HEK293 (cell line): Measurements from ENCODE around the gene THSD7A.

Experiments used
- CTCF ChIA-PET: fragments of 350-600 bp; formaldehyde crosslinking; extraction: SDS; loops from one replicate; lab custom pipeline; 2021; ENCODE audit warnings: antibody characterized with exemption; lab: Yijun Ruan, JAX
- POLR2A ChIA-PET: fragments of 300-600 bp; formaldehyde crosslinking; extraction: SDS; loops from one replicate; lab custom pipeline; 2020; ENCODE audit warnings: antibody characterized with exemption, inconsistent platforms; lab: Yijun Ruan, JAX
- H3K27ac ChIP-seq: fragments of 200-500 bp; sonication (Bioruptor generic); 2 replicates; pipeline ENCODE4 v1.5.1; 2014; ENCODE audit warnings: low read depth, low read length, control low read depth, inconsistent platforms; ENCODE audit errors: extremely low read depth
- H3K36me3 ChIP-seq, 2 experiments: fragments of 200-500 bp in 1 of 2; sonication (Bioruptor generic) in 1 of 2; 1 replicate in 1 of 2; 2 replicates in 1 of 2; pipeline ENCODE4 v1.5.1; 2014 to 2017; ENCODE audit warnings: inconsistent platforms in 2 of 2, low read length in 2 of 2; ENCODE audit not compliant: control insufficient read depth in 2 of 2, insufficient read depth in 1 of 2
- H3K4me1 ChIP-seq: fragments of 200-500 bp; sonication (Bioruptor generic); 2 replicates; pipeline ENCODE4 v1.5.1; 2014; ENCODE audit warnings: mild to moderate bottlenecking, low read length, inconsistent platforms; ENCODE audit not compliant: control insufficient read depth, insufficient read depth
- H3K4me3 ChIP-seq: 2 replicates; pipeline ENCODE4 v1.5.1; 2011; ENCODE audit warnings: low read depth, mild to moderate bottlenecking, control low read depth, low read length, moderate library complexity
- H3K9me3 ChIP-seq: fragments of 200-500 bp; sonication (Bioruptor generic); 2 replicates; pipeline ENCODE4 v1.5.1; 2014; ENCODE audit warnings: low read depth, low read length, inconsistent platforms; ENCODE audit not compliant: control insufficient read depth, insufficient read depth
- BCL11B ChIP-seq: fragments of 450-650 bp; formaldehyde crosslinking; IDR thresholded peaks from 2 replicates; pipeline ENCODE4 v1.5.1; 2016; ENCODE audit warnings: low read depth, missing biosample characterization, missing genetic modification characterization
- GLI4 ChIP-seq: fragments of 450-650 bp; formaldehyde crosslinking; IDR thresholded peaks from 2 replicates; pipeline ENCODE4 v1.5.1; 2016; ENCODE audit warnings: missing biosample characterization, missing genetic modification characterization
- GLIS2 ChIP-seq: fragments of 450-650 bp; formaldehyde crosslinking; IDR thresholded peaks from 2 replicates; pipeline ENCODE4 v1.5.1; 2016; ENCODE audit warnings: missing biosample characterization, missing genetic modification characterization
- HOXA7 ChIP-seq: sonication (generic); formaldehyde crosslinking; IDR thresholded peaks from 2 replicates; pipeline ENCODE4 v1.8.1; 2022; ENCODE audit warnings: missing genetic modification reagents, borderline replicate concordance
- KLF1 ChIP-seq: fragments of 450-650 bp; formaldehyde crosslinking; IDR thresholded peaks from 2 replicates; pipeline ENCODE4 v1.5.1; 2016; ENCODE audit warnings: missing biosample characterization, missing genetic modification characterization
- MZF1 ChIP-seq: fragments of 450-650 bp; formaldehyde crosslinking; IDR thresholded peaks from 2 replicates; pipeline ENCODE4 v1.5.1; 2017; ENCODE audit warnings: missing biosample characterization, missing genetic modification characterization, borderline replicate concordance
- SP7 ChIP-seq: fragments of 450-650 bp; formaldehyde crosslinking; IDR thresholded peaks from 2 replicates; pipeline ENCODE4 v1.5.1; 2016; ENCODE audit warnings: missing biosample characterization, missing genetic modification characterization
- TCF7L2 ChIP-seq: IDR thresholded peaks from 2 replicates; pipeline ENCODE4 v1.6.1; 2011; ENCODE audit warnings: low read depth, mild to moderate bottlenecking, inconsistent platforms, low read length, moderate library complexity, borderline replicate concordance
- ZBTB17 ChIP-seq: fragments of 450-650 bp; formaldehyde crosslinking; IDR thresholded peaks from 2 replicates; pipeline ENCODE4 v1.5.1; 2016; ENCODE audit warnings: missing biosample characterization, missing genetic modification characterization
- ZNF10 ChIP-seq: fragments of 450-650 bp; formaldehyde crosslinking; IDR thresholded peaks from 2 replicates; pipeline ENCODE4 v1.5.1; 2017; ENCODE audit warnings: missing biosample characterization, missing genetic modification characterization
- ZNF114 ChIP-seq: fragments of 450-650 bp; formaldehyde crosslinking; IDR thresholded peaks from 2 replicates; pipeline ENCODE4 v1.5.0; 2017; ENCODE audit warnings: missing biosample characterization, missing genetic modification characterization
- ZNF175 ChIP-seq: fragments of 450-650 bp; formaldehyde crosslinking; IDR thresholded peaks from 2 replicates; pipeline ENCODE4 v1.5.1; 2016; ENCODE audit warnings: missing biosample characterization, missing genetic modification characterization
- ZNF221 ChIP-seq: fragments of 450-650 bp; formaldehyde crosslinking; IDR thresholded peaks from 2 replicates; pipeline ENCODE4 v1.5.1; 2017; ENCODE audit warnings: missing biosample characterization, missing genetic modification characterization, borderline replicate concordance
- ZNF311 ChIP-seq: fragments of 450-650 bp; formaldehyde crosslinking; IDR thresholded peaks from 2 replicates; pipeline ENCODE4 v1.5.1; 2017; ENCODE audit warnings: missing biosample characterization, missing genetic modification characterization, borderline replicate concordance
- ZNF324 ChIP-seq: fragments of 450-650 bp; formaldehyde crosslinking; IDR thresholded peaks from 2 replicates; pipeline ENCODE4 v1.5.1; 2016; ENCODE audit warnings: missing biosample characterization, missing genetic modification characterization
- ZNF37A ChIP-seq: fragments of 450-650 bp; IDR thresholded peaks from 2 replicates; pipeline ENCODE4 v1.5.1; 2018; ENCODE audit warnings: missing biosample characterization, missing genetic modification characterization
- ZNF501 ChIP-seq: fragments of 450-650 bp; formaldehyde crosslinking; IDR thresholded peaks from 2 replicates; pipeline ENCODE4 v1.5.1; 2016; ENCODE audit warnings: missing biosample characterization, missing genetic modification characterization
- ZNF510 ChIP-seq: fragments of 450-650 bp; formaldehyde crosslinking; IDR thresholded peaks from 2 replicates; pipeline ENCODE4 v1.5.1; 2018; ENCODE audit warnings: mild to moderate bottlenecking, missing genetic modification characterization, missing biosample characterization; ENCODE audit not compliant: insufficient replicate concordance
- ZNF548 ChIP-seq: fragments of 450-650 bp; formaldehyde crosslinking; IDR thresholded peaks from 2 replicates; pipeline ENCODE4 v1.5.1; 2016; ENCODE audit warnings: missing biosample characterization, missing genetic modification characterization
- ZNF600 ChIP-seq: fragments of 450-650 bp; formaldehyde crosslinking; IDR thresholded peaks from 2 replicates; pipeline ENCODE4 v1.5.1; 2016; ENCODE audit warnings: missing biosample characterization, missing genetic modification characterization
- ZNF626 ChIP-seq: fragments of 450-650 bp; sonication (Bioruptor Pico); formaldehyde crosslinking; IDR thresholded peaks from 2 replicates; pipeline ENCODE4 v1.5.1; 2018; ENCODE audit warnings: missing biosample characterization, missing genetic modification characterization, inconsistent platforms
- ZNF670 ChIP-seq: fragments of 450-650 bp; formaldehyde crosslinking; IDR thresholded peaks from 2 replicates; pipeline ENCODE4 v1.5.1; 2016; ENCODE audit warnings: missing biosample characterization, missing genetic modification characterization, low read depth
- ZNF837 ChIP-seq: fragments of 450-650 bp; formaldehyde crosslinking; IDR thresholded peaks from 2 replicates; pipeline ENCODE4 v1.5.1; 2016; ENCODE audit warnings: missing biosample characterization, missing genetic modification characterization
- ZSCAN5A ChIP-seq: fragments of 450-650 bp; formaldehyde crosslinking; IDR thresholded peaks from 2 replicates; pipeline ENCODE4 v1.5.1; 2016; ENCODE audit warnings: missing biosample characterization, missing genetic modification characterization
- TF ChIP-seq, protein P1 (sequence below): fragments of 450-650 bp; formaldehyde crosslinking; IDR thresholded peaks from 2 replicates; pipeline ENCODE4 v1.5.1; 2016; ENCODE audit warnings: missing biosample characterization, missing genetic modification characterization
- TF ChIP-seq, protein P2 (sequence below): fragments of 450-650 bp; formaldehyde crosslinking; IDR thresholded peaks from 2 replicates; pipeline ENCODE4 v1.5.1; 2017; ENCODE audit warnings: missing biosample characterization, missing genetic modification characterization
- TF ChIP-seq, protein P3 (sequence below): fragments of 450-650 bp; formaldehyde crosslinking; IDR thresholded peaks from 2 replicates; pipeline ENCODE4 v1.5.0; 2017; ENCODE audit warnings: missing biosample characterization, missing genetic modification characterization, borderline replicate concordance
- TF ChIP-seq, protein P4 (sequence below): fragments of 450-650 bp; formaldehyde crosslinking; IDR thresholded peaks from 2 replicates; pipeline ENCODE4 v1.5.1; 2016; ENCODE audit warnings: missing biosample characterization, missing genetic modification characterization

Gene THSD7A

GRCh38 chr7:11570922-11571550 is 261.0 kb downstream of the THSD7A start (continued):
- no peak for TF ChIP-seq HOXA7 (CRISPR knock-in tag)

- no peaks in the 10 kb centered on the region for H3K36me3 ChIP-seq
- no peak for TF ChIP-seq KLF1
- no peak for TF ChIP-seq TCF7L2
- no peak for TF ChIP-seq GLI4 (tag by site-specific recombination)
- no peak for TF ChIP-seq ZNF600 (tag by site-specific recombination)
- TF ChIP-seq ZNF311 (tag by site-specific recombination): no peak
- TF ChIP-seq, protein P1, sequence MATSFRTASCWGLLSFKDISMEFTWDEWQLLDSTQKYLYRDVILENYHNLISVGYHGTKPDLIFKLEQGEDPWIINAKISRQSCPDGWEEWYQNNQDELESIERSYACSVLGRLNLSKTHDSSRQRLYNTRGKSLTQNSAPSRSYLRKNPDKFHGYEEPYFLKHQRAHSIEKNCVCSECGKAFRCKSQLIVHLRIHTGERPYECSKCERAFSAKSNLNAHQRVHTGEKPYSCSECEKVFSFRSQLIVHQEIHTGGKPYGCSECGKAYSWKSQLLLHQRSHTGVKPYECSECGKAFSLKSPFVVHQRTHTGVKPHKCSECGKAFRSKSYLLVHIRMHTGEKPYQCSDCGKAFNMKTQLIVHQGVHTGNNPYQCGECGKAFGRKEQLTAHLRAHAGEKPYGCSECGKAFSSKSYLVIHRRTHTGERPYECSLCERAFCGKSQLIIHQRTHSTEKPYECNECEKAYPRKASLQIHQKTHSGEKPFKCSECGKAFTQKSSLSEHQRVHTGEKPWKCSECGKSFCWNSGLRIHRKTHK: no peak
- no peak for TF ChIP-seq SP7 (tag by site-specific recombination)
- no peak for TF ChIP-seq ZNF626
- TF ChIP-seq GLIS2 (tag by site-specific recombination): no peak
- TF ChIP-seq, protein P2, sequence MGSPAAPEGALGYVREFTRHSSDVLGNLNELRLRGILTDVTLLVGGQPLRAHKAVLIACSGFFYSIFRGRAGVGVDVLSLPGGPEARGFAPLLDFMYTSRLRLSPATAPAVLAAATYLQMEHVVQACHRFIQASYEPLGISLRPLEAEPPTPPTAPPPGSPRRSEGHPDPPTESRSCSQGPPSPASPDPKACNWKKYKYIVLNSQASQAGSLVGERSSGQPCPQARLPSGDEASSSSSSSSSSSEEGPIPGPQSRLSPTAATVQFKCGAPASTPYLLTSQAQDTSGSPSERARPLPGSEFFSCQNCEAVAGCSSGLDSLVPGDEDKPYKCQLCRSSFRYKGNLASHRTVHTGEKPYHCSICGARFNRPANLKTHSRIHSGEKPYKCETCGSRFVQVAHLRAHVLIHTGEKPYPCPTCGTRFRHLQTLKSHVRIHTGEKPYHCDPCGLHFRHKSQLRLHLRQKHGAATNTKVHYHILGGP: no peak
- no peak for TF ChIP-seq BCL11B
- TF ChIP-seq ZNF548 (tag by site-specific recombination): no peak
- TF ChIP-seq ZNF837 (tag by site-specific recombination): no peak
- no peak for TF ChIP-seq ZBTB17
- TF ChIP-seq ZNF510 (tag by site-specific recombination): no peak
- TF ChIP-seq ZSCAN5A (tag by site-specific recombination): no peak
- no peak for TF ChIP-seq ZNF37A
- no peak for TF ChIP-seq ZNF501
- no peak for TF ChIP-seq MZF1 (tag by site-specific recombination)
- H3K27ac ChIP-seq: no peak overlapping the region
- no peaks in the 10 kb centered on the region for H3K4me1 ChIP-seq
- H3K4me3 ChIP-seq: no peak overlapping the region
- ChIA-PET CTCF (no interaction called here), POLR2A (no interaction called here)
- no peaks in the 10 kb centered on the region for H3K9me3 ChIP-seq
These were observed 261.8 kb downstream of the THSD7A start for GRCh38 chr7:11570205-11570604.

GRCh38 chr7:11567571-11567970 is 264.4 kb downstream of the THSD7A start:
- H3K36me3 ChIP-seq: no peaks in the 10 kb centered on the region
- H3K27ac ChIP-seq: no peak overlapping the region
- ChIA-PET CTCF (no interaction called here), POLR2A (no interaction called here)
- no peak overlapping the region for H3K4me3 ChIP-seq
- H3K9me3 ChIP-seq: no peaks in the 10 kb centered on the region
- H3K4me1 ChIP-seq: no peaks in the 10 kb centered on the region
- TF ChIP-seq, protein P3, sequence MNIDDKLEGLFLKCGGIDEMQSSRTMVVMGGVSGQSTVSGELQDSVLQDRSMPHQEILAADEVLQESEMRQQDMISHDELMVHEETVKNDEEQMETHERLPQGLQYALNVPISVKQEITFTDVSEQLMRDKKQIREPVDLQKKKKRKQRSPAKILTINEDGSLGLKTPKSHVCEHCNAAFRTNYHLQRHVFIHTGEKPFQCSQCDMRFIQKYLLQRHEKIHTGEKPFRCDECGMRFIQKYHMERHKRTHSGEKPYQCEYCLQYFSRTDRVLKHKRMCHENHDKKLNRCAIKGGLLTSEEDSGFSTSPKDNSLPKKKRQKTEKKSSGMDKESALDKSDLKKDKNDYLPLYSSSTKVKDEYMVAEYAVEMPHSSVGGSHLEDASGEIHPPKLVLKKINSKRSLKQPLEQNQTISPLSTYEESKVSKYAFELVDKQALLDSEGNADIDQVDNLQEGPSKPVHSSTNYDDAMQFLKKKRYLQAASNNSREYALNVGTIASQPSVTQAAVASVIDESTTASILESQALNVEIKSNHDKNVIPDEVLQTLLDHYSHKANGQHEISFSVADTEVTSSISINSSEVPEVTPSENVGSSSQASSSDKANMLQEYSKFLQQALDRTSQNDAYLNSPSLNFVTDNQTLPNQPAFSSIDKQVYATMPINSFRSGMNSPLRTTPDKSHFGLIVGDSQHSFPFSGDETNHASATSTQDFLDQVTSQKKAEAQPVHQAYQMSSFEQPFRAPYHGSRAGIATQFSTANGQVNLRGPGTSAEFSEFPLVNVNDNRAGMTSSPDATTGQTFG (tag by site-specific recombination): no peak
- TF ChIP-seq ZNF10 (no peak), ZNF114 (no peak), ZNF670 (no peak), ZNF221 (tag by site-specific recombination) (no peak), ZNF324 (tag by site-specific recombination) (no peak), ZNF175 (tag by site-specific recombination) (no peak)
- TF ChIP-seq, protein P4, sequence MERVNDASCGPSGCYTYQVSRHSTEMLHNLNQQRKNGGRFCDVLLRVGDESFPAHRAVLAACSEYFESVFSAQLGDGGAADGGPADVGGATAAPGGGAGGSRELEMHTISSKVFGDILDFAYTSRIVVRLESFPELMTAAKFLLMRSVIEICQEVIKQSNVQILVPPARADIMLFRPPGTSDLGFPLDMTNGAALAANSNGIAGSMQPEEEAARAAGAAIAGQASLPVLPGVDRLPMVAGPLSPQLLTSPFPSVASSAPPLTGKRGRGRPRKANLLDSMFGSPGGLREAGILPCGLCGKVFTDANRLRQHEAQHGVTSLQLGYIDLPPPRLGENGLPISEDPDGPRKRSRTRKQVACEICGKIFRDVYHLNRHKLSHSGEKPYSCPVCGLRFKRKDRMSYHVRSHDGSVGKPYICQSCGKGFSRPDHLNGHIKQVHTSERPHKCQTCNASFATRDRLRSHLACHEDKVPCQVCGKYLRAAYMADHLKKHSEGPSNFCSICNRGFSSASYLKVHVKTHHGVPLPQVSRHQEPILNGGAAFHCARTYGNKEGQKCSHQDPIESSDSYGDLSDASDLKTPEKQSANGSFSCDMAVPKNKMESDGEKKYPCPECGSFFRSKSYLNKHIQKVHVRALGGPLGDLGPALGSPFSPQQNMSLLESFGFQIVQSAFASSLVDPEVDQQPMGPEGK (tag by site-specific recombination): no peak
